GM21528 (cell line): Measurements from ENCODE around the gene GDF10.

Source experiments
- ATAC-seq: cut with Tn5 transposase; IDR thresholded peaks from one replicate; pipeline ENCODE4 v1.9.1; 2021; ENCODE audit warnings: mild to moderate bottlenecking, moderate library complexity; ENCODE audit not compliant: unreplicated experiment, low FRiP score

GDF10 gene

GRCh38 chr10:47331491-47331890 lies 31.5 kb downstream of the GDF10 start:
- no peak for ATAC-seq

GRCh38 chr10:47331954-47332353 lies 32.0 kb downstream of the GDF10 start:
- no peak for ATAC-seq

- ATAC-seq: no peak
Observed at GRCh38 chr10:47332371-47332770, 32.4 kb downstream of the GDF10 start.

GRCh38 chr10:47332946-47333345 lies 32.9 kb downstream of the GDF10 start:
- no peak for ATAC-seq

- ATAC-seq: no peak
Observed at GRCh38 chr10:47333532-47333931, 33.5 kb downstream of the GDF10 start.

- no peak for ATAC-seq
Observed at GRCh38 chr10:47334466-47335295, 34.7 kb downstream of the GDF10 start.

- ATAC-seq: no peak
Observed at GRCh38 chr10:47335906-47336305, 35.9 kb downstream of the GDF10 start.

GRCh38 chr10:47336387-47337134 lies 36.6 kb downstream of the GDF10 start:
- ATAC-seq: no peak

GRCh38 chr10:47337310-47337709 lies 37.3 kb downstream of the GDF10 start:
- ATAC-seq: no peak

- ATAC-seq: no peak
Observed at GRCh38 chr10:47339186-47339735, 39.3 kb downstream of the GDF10 start.

GRCh38 chr10:47339759-47340607 lies 40.0 kb downstream of the GDF10 start:
- no peak for ATAC-seq

GRCh38 chr10:47340608-47341170 lies 40.7 kb downstream of the GDF10 start:
- ATAC-seq: no peak

GRCh38 chr10:47344996-47345870 lies 45.2 kb downstream of the GDF10 start:
- no peak for ATAC-seq

GRCh38 chr10:47346581-47347302 lies 46.7 kb downstream of the GDF10 start:
- no peak for ATAC-seq

GRCh38 chr10:47347303-47347675 lies 47.3 kb downstream of the GDF10 start:
- ATAC-seq: no peak

- ATAC-seq: no peak
Observed at GRCh38 chr10:47348138-47348651, 48.2 kb downstream of the GDF10 start, which contains the start of gene RBP3. Gene RBP3 (plus strand): TSS chr10:47348363. CDS start chr10:47348485, 122 bp downstream.

- ATAC-seq: no peak
Observed at GRCh38 chr10:47348661-47349470, 48.9 kb downstream of the GDF10 start.

- ATAC-seq: no peak
Observed at GRCh38 chr10:47349516-47349915, 49.5 kb downstream of the GDF10 start.
